Transverse colon (tissue), 4 donors: ENCODE data around the gene PAQR6. TPM values are rescaled to one million over a fixed set of nuclear protein-coding genes. Genes with fewer than 3 reads are reported as not detected.

ENCODE experiments used
- DNase-seq: peaks from one replicate; pipeline ENCODE4 v3.0.0-alpha.2; 2019
- H3K27ac ChIP-seq, 4 donors: fragments of 200-600 bp; sonication (generic); 2 replicates each; pipeline ENCODE4 v1.5.1; 2016 to 2018; ENCODE audit warnings: inconsistent platforms in 4 of 4
- H3K27me3 ChIP-seq: fragments of 200-600 bp; sonication (generic); 2 replicates; pipeline ENCODE4 v1.5.1; 2017; ENCODE audit warnings: inconsistent platforms
- H3K36me3 ChIP-seq, 4 donors: fragments of 200-600 bp; sonication (generic); 2 replicates each; pipeline ENCODE4 v1.5.1; 2017 to 2019; ENCODE audit warnings: inconsistent platforms in 4 of 4
- H3K4me1 ChIP-seq, 4 donors: fragments of 200-600 bp; sonication (generic); 2 replicates each; pipeline ENCODE4 v1.5.1; 2017 to 2020; ENCODE audit warnings: inconsistent platforms in 4 of 4
- H3K4me3 ChIP-seq, 4 donors: fragments of 200-600 bp; sonication (generic); 1 replicate in 1 of 4; 2 replicates in 3 of 4; pipeline versions ENCODE4 v1.5.1 to v1.6.1; 2017 to 2019; ENCODE audit warnings: inconsistent platforms in 4 of 4
- H3K9me3 ChIP-seq, 2 donors: fragments of 200-600 bp; sonication (generic); 2 replicates each; pipeline ENCODE4 v1.5.1; 2017 to 2019; ENCODE audit warnings: inconsistent platforms in 2 of 2
- CTCF ChIP-seq, 5 experiments: fragments of 200-600 bp in 3 of 5; fragments of 450-650 bp in 2 of 5; sonication (generic) in 3 of 5; IDR thresholded peaks; 1 replicate in 2 of 5; 2 replicates in 3 of 5; pipeline ENCODE4 v1.5.1; 2016 to 2017; ENCODE audit warnings: antibody characterized with exemption in 5 of 5, inconsistent platforms in 3 of 5, mild to moderate bottlenecking in 2 of 5, moderate library complexity in 1 of 5
- EP300 ChIP-seq: sonication (generic); formaldehyde crosslinking; IDR thresholded peaks from one replicate; pipeline ENCODE4 v1.6.1; 2017; ENCODE audit warnings: antibody characterized with exemption, low read depth
- POLR2A ChIP-seq: fragments of 450-650 bp; IDR thresholded peaks from one replicate; pipeline ENCODE4 v1.6.1; 2016; ENCODE audit warnings: antibody characterized with exemption, mild to moderate bottlenecking, moderate library complexity
- POLR2AphosphoS5 ChIP-seq, 3 donors: sonication (generic); formaldehyde crosslinking; IDR thresholded peaks; one replicate each; pipeline ENCODE4 v1.6.1; 2016; ENCODE audit warnings: antibody characterized with exemption in 3 of 3
- WGBS, 2 donors: methylation state at CpG; one replicate each; pipeline ENCODE4 v1.1.5; 2018; ENCODE audit warnings: low coverage in 1 of 2; 5-methylcytosine and 5-hydroxymethylcytosine counted together
- in situ Hi-C, 4 donors: fragments of 200-750 bp; cut with MboI; loops; one replicate each; pipeline versions ENCODE4 v1.15.0 to v1.15.1; 2017; ENCODE audit warnings: low sequenced_read_pairs in 3 of 4, low pct_ligation_motif_present in 1 of 4, low pct_unique_long_range_greater_than_20kb in 1 of 4
- intact Hi-C: fragments of 100-400 bp; cut with DNase I; formaldehyde crosslinking; loops from one replicate; pipeline ENCODE4 v1.15.1; 2023; ENCODE audit warnings: low total_unique reads
- total RNA-seq, 4 donors: library from RNA; depleted of rRNA; stranded (reverse); fragments of >200 nt; gene quantifications; one replicate each; pipeline ENCODE4 v1.1.0, GENCODE V29; 2016

Gene PAQR6
- total RNA-seq, 4 donors from 2014 or later: 1.7 to 3.1 TPM; not detected in 2

DNA sequence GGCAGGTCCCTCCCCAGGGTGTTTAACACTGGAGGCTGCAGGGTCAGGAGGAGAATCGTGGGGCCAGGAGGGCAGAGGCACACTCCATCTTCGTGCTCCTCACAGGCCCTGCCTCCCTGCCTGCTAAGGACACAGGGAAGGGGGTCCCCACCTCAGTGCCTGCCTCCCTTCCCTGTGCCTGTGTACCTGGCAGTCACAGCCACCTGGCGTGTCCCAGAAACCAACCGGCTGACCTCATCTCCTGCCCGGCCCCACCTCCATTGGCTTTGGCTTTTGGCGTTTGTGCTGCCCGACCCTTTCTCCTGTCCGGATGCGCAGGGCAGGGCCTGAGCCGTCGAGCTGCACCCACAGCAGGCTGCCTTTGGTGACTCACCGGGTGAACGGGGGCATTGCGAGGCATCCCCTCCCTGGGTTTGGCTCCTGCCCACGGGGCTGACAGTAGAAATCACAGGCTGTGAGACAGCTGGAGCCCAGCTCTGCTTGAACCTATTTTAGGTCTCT is 6.5 kb downstream of the PAQR6 start:
- 65% methylated on average over 15 of the region's 15 CpGs; no CpG with 5 or more reads in 1 of the 2 donors for WGBS, 2 donors
- no peak for DNase-seq
- in situ Hi-C loops (no loop called here), intact Hi-C loops (no loop called here)
- Histone ChIP-seq H3K27ac (no peak overlapping the region), H3K4me3 (no peak overlapping the region), H3K9me3 (no peaks in the 10 kb centered on the region), H3K36me3 (peaks cover 0 to 14% (median 3%) of the 10 kb centered on the region in 4 donors), H3K4me1 (peaks cover 10 to 14% (median 12%) of the 10 kb centered on the region in 4 donors), H3K27me3 (peaks cover 23% of the 10 kb centered on the region)
- TF ChIP-seq POLR2AphosphoS5 (IDR thresholded peaks at IDR 0.05): no peak
- no peak for TF ChIP-seq CTCF (IDR thresholded peaks at IDR 0.05)
- no peak for TF ChIP-seq EP300
- no peak for TF ChIP-seq POLR2A

- in situ Hi-C loops: no loop called here
- H3K27me3 ChIP-seq: no peaks in the 10 kb centered on the region
- no peak overlapping the region for H3K4me3 ChIP-seq
- intact Hi-C loops: no loop called here
- peaks cover 0 to 34% (median 13%) of the 10 kb centered on the region in 4 donors for H3K36me3 ChIP-seq
- H3K4me1 ChIP-seq: no peaks in the 10 kb centered on the region
- TF ChIP-seq EP300 (no peak), POLR2A (no peak), CTCF (IDR thresholded peaks at IDR 0.05) (no peak), POLR2AphosphoS5 (IDR thresholded peaks at IDR 0.05) (no peak)
- DNase-seq: no peak
- 92 to 94% methylated on average over 5 of the region's 5 CpGs for WGBS, 2 donors
- no peak overlapping the region for H3K27ac ChIP-seq
- no peaks in the 10 kb centered on the region for H3K9me3 ChIP-seq
Measured at GRCh38 chr1:156238248-156238647, 9.6 kb downstream of the PAQR6 start.

- no peak for TF ChIP-seq POLR2A
- Histone ChIP-seq H3K36me3 (peaks cover 0 to 34% (median 13%) of the 10 kb centered on the region in 4 donors), H3K4me3 (no peak overlapping the region), H3K9me3 (no peaks in the 10 kb centered on the region), H3K4me1 (no peaks in the 10 kb centered on the region), H3K27ac (no peak overlapping the region), H3K27me3 (no peaks in the 10 kb centered on the region)
- in situ Hi-C loops: no loop called here
- WGBS, 2 donors: 95% methylated on average over 12 of the region's 12 CpGs; no CpG with 5 or more reads in 1 of the 2 donors
- intact Hi-C loops: no loop called here
- no peak for DNase-seq
Measured at GRCh38 chr1:156236164-156236563, 11.7 kb downstream of the PAQR6 start.

GRCh38 chr1:156233426-156234127 is 14.3 kb downstream of the PAQR6 start:
- in situ Hi-C loops: no loop called here
- DNase-seq: no peak
- WGBS, 2 donors: 79 to 94% methylated on average over 2 to 5 of the region's 5 CpGs
- H3K4me1 ChIP-seq: no peaks in the 10 kb centered on the region
- no peak overlapping the region for H3K27ac ChIP-seq
- H3K9me3 ChIP-seq: no peaks in the 10 kb centered on the region
- peaks cover 0 to 27% (median 13%) of the 10 kb centered on the region in 4 donors for H3K36me3 ChIP-seq
- intact Hi-C loops: no loop called here
- no peak overlapping the region for H3K4me3 ChIP-seq
- TF ChIP-seq EP300 (no peak), CTCF (IDR thresholded peaks at IDR 0.05) (no peak), POLR2AphosphoS5 (IDR thresholded peaks at IDR 0.05) (no peak), POLR2A (no peak)
- no peaks in the 10 kb centered on the region for H3K27me3 ChIP-seq
